ENCODE measurements around the gene PCYT2. TPM values are rescaled to one million over a fixed set of nuclear protein-coding genes. Genes with fewer than 3 reads are reported as not detected.

PCYT2 gene
- total RNA-seq, 2 experiments from 2014 or later: 18.7 to 18.9 TPM

DNA sequence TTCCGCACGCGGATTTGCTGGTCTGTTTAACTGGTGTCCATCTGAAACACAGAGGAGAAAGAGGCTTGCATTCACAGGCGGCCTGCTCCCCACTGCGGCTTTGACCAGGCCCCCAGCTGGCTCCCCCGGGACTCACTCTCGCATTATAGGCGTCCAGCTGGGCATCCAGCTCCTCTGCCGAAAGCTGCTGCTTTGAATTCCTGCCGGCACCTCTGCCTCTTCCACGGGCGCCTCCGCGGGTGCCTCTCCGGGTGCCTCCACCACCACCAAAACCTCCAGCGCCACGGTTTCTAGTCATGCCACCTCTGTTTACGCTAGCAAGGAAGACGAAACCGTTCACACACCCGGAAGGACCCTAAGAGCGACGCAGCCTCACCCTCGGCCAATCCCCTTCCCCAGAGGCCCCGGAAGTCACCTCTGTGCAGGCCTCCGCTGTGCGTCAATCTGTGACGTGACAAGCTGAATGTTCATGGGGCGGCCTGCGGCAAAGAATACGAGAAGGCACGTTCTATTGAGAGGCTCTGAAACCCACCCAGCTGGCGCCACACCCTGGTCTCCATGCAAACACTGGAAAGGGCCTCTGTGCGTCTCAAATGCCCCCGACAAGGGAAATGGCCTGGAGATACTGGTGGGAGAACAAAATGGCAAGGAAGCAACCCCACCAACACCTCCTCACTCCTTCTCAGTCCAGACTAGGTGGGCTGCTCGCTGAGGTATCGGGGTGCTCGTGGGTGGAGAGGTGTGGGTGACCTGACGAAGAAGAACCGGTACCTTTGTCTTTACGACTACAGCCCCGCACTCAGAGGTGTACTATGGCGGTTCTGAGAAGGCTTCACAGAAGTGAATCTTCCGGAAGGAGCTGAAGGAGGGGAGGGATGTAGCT is 22.9 kb downstream of the PCYT2 start:
- Mint-ChIP-seq H3K4me3 (peak overlapping the region; percentile 83), H3K27ac (peak overlapping the region; percentile 40), H3K9me3 (no peaks in the 10 kb centered on the region), H3K36me3 (ENCODE audit: low read depth) (peaks cover 72% of the 10 kb centered on the region), H3K27me3 (no peaks in the 10 kb centered on the region), H3K4me1 (ENCODE audit: low read depth) (peaks cover 10% of the 10 kb centered on the region)
- intact Hi-C loops (cut with DNase I, micrococcal nuclease): no loop called here
- Histone ChIP-seq H3K36me3 (ENCODE audit: insufficient read depth, low read length) (peaks cover 55% of the 10 kb centered on the region), H3K4me1 (ENCODE audit: insufficient read depth, low read length) (peaks cover 27% of the 10 kb centered on the region), H3K27me3 (ENCODE audit: control insufficient read depth in 1 of 2, insufficient read depth in 2 of 2, low read length in 2 of 2) (no peaks in the 10 kb centered on the region), H3K9me3 (ENCODE audit: control insufficient read depth in 1 of 2, insufficient read depth in 1 of 2, low read length in 2 of 2) (no peaks in the 10 kb centered on the region), H3K4me3 (ENCODE audit: low read length) (no peak overlapping the region), H3K27ac (ENCODE audit: low read depth in 1 of 2, low read length in 2 of 2) (no peak overlapping the region)
- ChIA-PET POLR2A (no interaction called here), CTCF (no interaction called here)
- TF ChIP-seq, protein P1, sequence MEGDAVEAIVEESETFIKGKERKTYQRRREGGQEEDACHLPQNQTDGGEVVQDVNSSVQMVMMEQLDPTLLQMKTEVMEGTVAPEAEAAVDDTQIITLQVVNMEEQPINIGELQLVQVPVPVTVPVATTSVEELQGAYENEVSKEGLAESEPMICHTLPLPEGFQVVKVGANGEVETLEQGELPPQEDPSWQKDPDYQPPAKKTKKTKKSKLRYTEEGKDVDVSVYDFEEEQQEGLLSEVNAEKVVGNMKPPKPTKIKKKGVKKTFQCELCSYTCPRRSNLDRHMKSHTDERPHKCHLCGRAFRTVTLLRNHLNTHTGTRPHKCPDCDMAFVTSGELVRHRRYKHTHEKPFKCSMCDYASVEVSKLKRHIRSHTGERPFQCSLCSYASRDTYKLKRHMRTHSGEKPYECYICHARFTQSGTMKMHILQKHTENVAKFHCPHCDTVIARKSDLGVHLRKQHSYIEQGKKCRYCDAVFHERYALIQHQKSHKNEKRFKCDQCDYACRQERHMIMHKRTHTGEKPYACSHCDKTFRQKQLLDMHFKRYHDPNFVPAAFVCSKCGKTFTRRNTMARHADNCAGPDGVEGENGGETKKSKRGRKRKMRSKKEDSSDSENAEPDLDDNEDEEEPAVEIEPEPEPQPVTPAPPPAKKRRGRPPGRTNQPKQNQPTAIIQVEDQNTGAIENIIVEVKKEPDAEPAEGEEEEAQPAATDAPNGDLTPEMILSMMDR (IDR thresholded peaks at IDR 0.05): no peak
- DNase-seq (peak in 1 of 14 experiments; percentile 4), ATAC-seq (ENCODE audit: poor library complexity) (no peak)

DNA sequence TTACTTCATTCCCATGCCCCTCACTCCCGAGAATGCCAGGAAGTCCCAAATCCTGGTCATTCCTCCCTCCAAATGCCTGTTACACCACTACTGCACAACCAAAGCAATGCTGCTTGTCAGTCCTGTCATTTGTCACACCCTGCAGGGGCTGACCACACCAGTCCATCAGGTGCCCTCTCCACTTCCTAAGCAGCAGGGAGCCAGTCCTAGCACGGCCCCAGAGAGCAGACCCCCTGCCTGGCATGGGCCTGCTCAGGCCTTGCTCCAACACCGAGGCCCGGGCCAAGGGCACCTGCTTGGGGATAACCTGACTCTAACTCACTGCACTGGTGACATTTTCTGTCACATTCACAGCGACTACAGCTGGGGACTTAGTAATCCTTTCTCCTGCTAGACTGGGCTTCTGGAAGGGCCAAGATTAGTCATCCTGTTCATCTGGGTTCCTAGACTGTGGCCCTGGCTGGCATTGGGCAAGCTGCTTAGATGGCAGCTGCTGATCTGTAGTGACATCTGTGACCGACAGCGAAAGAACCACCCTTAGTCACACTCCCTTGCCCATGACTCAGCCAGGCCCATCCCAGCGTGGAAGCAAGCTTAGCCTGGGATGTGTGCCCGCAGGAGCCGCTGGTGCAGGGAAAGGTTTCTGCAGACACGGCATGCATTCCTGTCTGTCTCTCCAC is 25.2 kb downstream of the PCYT2 start:
- intact Hi-C loops (cut with DNase I, micrococcal nuclease): no loop called here
- peaks cover 63% of the 10 kb centered on the region for H3K36me3 ChIP-seq (ENCODE audit: insufficient read depth, low read length)
- Mint-ChIP-seq H3K4me3 (peak overlapping the region; percentile 38), H3K9me3 (no peaks in the 10 kb centered on the region), H3K4me1 (ENCODE audit: low read depth) (peaks cover 5% of the 10 kb centered on the region), H3K27ac (no peak overlapping the region), H3K36me3 (ENCODE audit: low read depth) (peaks cover 78% of the 10 kb centered on the region), H3K27me3 (no peaks in the 10 kb centered on the region)
- H3K27me3 ChIP-seq (ENCODE audit: control insufficient read depth in 1 of 2, insufficient read depth in 2 of 2, low read length in 2 of 2): no peaks in the 10 kb centered on the region
- POLR2A ChIA-PET: interaction anchor here (1.1 to 1.5 kb wide), 2 partner anchors 16 to 19 kb away, joined by 3 to 5 read pairs; no protein-coding TSS in a partner anchor
- DNase-seq (peak in 1 of 14 experiments; percentile 3), ATAC-seq (ENCODE audit: poor library complexity) (no peak)
- H3K4me3 ChIP-seq (ENCODE audit: low read length): no peak overlapping the region
- no peaks in the 10 kb centered on the region for H3K9me3 ChIP-seq (ENCODE audit: control insufficient read depth in 1 of 2, insufficient read depth in 1 of 2, low read length in 2 of 2)
- H3K27ac ChIP-seq (ENCODE audit: low read depth in 1 of 2, low read length in 2 of 2): no peak overlapping the region
- TF ChIP-seq, protein P1 (IDR thresholded peaks at IDR 0.05): no peak
- CTCF ChIA-PET: no interaction called here
- peaks cover 18% of the 10 kb centered on the region for H3K4me1 ChIP-seq (ENCODE audit: insufficient read depth, low read length)

DNA sequence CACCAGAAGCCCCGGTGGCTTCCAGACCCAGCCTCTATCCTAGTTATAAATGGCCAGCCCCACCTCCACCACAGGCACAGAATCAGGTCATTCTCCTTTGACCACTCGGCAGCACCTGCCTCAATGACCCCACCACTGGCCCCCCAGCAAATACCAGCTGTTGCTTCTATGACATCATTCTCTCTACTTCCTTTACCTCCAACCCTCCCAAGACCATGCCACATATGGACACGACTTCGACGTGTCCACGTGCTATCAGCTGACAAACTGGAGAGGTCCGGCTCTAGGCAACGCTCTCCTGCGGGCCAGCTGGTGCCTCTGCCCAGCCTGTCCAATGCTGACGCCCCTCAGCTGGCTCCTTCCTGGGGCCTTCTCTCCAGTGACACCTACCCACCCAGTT is 25.7 kb downstream of the PCYT2 start:
- H3K27ac ChIP-seq (ENCODE audit: low read depth in 1 of 2, low read length in 2 of 2): no peak overlapping the region
- TF ChIP-seq, protein P1 (IDR thresholded peaks at IDR 0.05): no peak
- Mint-ChIP-seq H3K9me3 (no peaks in the 10 kb centered on the region), H3K36me3 (ENCODE audit: low read depth) (peaks cover 79% of the 10 kb centered on the region), H3K27me3 (no peaks in the 10 kb centered on the region), H3K27ac (no peak overlapping the region), H3K4me3 (peak overlapping the region; percentile 38), H3K4me1 (ENCODE audit: low read depth) (peaks cover 5% of the 10 kb centered on the region)
- H3K4me1 ChIP-seq (ENCODE audit: insufficient read depth, low read length): peaks cover 13% of the 10 kb centered on the region
- no peaks in the 10 kb centered on the region for H3K27me3 ChIP-seq (ENCODE audit: control insufficient read depth in 1 of 2, insufficient read depth in 2 of 2, low read length in 2 of 2)
- no peak overlapping the region for H3K4me3 ChIP-seq (ENCODE audit: low read length)
- CTCF ChIA-PET: no interaction called here
- H3K9me3 ChIP-seq (ENCODE audit: control insufficient read depth in 1 of 2, insufficient read depth in 1 of 2, low read length in 2 of 2): no peaks in the 10 kb centered on the region
- POLR2A ChIA-PET: interaction anchor here (1.1 to 1.5 kb wide), 2 partner anchors 15 to 18 kb away, joined by 3 to 5 read pairs; no protein-coding TSS in a partner anchor
- peaks cover 63% of the 10 kb centered on the region for H3K36me3 ChIP-seq (ENCODE audit: insufficient read depth, low read length)
- ATAC-seq (ENCODE audit: poor library complexity): no peak
- intact Hi-C loops (cut with DNase I, micrococcal nuclease): no loop called here
- DNase-seq: no peak

Measured in CD4-positive, alpha-beta T cell (primary cell).